HL-60/S4 treated with phorbol 12-myristate 13-acetate at 8.2 ng/mL for 4 days and 3 days (cell line): ENCODE results near the gene MAGEB1.

Experiments
- in situ Hi-C: fragments of 300-500 bp; cut with MboI; formaldehyde crosslinking; loops from 2 replicates; pipeline ENCODE4 v1.15.0; 2022; ENCODE audit warnings: low sequenced_read_pairs

The MAGEB1 gene, protein sequence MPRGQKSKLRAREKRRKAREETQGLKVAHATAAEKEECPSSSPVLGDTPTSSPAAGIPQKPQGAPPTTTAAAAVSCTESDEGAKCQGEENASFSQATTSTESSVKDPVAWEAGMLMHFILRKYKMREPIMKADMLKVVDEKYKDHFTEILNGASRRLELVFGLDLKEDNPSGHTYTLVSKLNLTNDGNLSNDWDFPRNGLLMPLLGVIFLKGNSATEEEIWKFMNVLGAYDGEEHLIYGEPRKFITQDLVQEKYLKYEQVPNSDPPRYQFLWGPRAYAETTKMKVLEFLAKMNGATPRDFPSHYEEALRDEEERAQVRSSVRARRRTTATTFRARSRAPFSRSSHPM

DNA sequence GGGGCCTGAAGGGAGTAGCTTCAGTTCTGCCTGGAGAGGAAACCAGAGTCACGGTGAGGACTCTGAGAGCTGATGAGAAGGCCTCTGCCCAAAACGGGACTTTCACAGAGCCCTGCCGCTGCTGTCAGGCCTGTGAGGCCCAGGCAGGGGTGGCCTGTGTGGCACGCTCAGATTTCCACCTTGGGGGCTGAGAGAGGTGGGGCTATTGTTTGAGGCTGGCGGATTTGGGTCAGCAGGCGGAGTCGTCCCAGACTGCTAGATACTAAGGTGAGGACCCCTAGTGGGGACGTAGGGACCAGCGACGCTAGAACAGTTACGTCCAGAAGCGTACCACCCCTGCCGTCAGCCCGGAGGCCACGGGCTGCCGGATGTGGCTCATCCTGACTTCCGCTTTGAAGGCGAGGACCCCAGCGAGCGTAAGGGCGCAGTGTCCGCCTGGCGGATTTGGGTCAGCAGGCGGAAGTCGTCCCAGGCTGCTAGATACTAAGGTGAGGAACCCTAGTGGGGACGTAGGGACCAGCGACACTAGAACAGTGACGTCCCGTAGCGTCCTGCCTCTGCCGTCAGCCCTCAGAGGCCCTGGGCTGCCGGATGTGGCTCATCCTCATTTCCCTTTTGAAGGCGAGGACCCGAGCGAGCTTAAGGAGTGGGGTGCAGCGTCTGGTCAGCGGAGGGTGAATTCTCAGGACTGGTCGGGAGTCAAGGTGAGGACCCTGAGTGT is at the start of gene MAGEB1:
Gene MAGEB1 (plus strand): TSS at position 378 of the 721 bp plus-strand sequence. CDS start 3,348 bp downstream, outside the sequence.
- in situ Hi-C loops: no loop called here

DNA sequence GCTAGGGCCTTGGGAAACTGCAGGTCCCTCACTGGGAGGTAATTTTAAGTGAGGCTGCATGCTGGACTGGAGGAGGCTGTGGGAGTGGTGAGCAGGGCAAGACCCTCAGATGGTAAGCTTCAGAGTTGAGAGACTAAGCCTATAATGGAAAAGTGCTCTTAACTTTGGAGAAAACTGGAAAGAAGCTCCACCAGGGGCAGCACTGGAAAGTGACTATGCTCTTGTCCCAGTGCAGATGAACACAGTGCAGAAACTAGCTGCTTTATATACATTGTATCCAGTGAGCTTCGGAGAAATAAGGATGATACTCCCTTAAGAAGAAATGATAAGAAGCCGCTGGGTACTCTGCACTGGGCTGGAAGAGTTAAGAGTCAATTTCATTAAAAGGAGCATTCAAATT is 34.8 kb upstream of the MAGEB1 start:
- in situ Hi-C loops: no loop called here

DNA sequence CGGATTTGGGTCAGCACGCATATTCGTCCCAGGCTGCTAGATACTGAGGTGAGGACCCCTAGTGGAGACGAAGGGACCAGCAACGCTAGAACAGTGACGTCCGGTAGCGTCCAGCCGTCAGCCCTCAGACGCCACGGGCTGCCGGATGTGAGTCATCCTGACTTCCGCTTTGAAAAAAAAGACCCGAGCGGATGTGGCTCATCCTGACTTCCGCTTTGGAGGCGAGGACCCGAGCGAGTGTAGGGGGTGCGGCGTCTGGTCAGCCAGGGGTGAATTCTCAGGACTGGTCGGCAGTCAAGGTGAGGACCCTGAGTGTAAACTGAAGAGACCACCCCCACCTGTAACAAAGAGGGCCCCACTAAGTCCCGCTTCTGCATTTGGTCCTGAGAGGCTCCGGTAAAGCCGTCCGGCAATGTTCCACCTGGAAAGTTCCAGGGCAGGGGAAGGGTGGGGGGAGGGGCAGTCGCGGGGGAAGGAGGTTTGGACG is 31.5 kb upstream of the MAGEB1 start, which contains the start of gene MAGEB2:
Gene MAGEB2 (plus strand): TSS at position 207 of the 487 bp plus-strand sequence. CDS start 3,018 bp downstream, outside the sequence.
- in situ Hi-C loops: no loop called here

DNA sequence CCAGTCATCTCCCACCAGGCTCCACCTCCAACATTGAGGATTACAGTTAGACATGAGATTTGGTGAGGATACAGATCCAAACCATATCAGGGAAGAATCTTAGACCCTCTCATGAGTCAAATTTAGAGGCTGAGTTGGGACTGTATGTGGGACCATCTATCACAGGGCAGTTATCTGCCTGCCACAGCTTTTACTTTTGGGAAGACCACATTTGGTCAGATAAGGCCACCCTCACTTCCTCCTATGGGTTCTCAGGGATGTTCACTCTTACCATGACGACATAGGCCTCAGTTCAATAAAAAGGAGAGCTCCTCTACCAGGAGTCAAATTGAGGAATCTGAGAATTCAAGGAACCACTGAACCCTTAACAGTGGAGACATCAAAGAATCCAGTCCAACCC is 29.5 kb upstream of the MAGEB1 start:
- in situ Hi-C loops: no loop called here

DNA sequence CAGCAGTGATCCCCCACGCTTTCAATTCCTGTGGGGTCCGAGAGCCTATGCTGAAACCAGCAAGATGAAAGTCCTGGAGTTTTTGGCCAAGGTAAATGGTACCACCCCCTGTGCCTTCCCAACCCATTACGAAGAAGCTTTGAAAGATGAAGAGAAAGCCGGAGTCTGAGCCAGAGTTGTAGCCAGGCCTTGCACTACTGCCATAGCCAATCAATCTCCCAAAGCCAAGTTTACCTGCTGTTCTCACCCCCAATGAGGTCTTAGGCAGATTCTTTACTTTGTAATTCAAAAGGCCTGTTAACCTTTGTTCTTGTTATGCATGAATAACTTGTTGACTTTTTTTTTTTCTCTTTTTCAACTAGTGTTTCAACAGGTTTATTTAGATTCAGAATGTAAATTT is 27.6 kb upstream of the MAGEB1 start:
- in situ Hi-C loops: no loop called here

DNA sequence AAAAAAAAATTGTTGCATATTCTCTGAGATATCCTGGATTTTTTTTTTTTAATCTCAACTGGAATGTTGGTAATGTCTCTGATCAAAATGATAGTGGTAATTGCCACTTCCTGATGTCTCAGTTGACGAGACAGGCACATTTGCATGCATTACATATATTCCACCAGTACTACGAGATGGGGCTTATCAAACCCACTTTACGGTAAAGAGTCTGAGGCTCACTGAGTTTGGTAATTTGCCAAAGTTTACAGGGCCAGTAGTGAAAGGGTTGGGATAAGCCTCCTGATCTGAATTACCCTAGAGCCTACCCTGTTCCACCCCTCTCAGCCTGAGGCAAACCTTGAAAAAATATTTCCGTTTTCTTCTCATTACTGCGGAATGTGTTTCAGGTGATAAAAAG is 26.3 kb upstream of the MAGEB1 start:
- in situ Hi-C loops: no loop called here

DNA sequence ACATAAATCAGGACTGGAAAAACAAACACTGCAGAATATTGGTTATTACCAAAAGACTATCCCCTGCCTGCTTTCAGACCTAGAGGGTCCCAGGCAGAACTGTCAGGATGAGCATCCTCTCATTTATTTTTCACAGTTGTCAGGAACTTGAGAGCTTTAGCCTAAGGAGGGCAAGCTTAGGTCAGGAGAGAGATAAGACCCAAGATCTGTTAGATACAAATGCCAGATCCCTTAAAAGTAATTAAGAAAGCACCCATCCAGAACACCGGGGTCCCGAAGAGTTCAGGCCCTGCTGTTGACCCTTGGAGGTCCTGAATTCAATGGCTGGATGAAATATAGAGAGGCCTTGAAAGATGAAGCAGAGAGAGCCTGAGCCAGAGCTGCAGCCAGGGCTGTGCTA is 22.4 kb upstream of the MAGEB1 start:
- in situ Hi-C loops: no loop called here

DNA sequence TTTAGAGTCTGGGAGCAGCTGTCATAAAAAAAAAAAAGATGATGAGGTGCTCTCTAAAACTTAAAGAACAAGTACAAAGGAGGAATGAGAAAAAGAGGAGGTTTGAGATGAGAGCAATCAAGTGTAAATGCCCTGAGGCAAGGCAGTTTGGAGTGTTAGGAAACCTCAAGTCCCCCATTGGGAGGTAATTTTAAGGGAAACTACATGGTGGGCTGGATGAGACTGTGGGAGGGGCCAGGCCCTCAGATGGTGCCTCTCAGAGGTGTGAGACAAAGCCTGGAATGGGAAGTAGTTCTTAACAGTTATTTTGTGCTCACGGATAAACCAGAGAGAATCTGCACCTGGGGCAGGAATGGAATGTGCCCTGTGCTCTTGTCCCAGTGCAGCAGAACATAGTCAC is 18.4 kb upstream of the MAGEB1 start:
- in situ Hi-C loops: no loop called here

DNA sequence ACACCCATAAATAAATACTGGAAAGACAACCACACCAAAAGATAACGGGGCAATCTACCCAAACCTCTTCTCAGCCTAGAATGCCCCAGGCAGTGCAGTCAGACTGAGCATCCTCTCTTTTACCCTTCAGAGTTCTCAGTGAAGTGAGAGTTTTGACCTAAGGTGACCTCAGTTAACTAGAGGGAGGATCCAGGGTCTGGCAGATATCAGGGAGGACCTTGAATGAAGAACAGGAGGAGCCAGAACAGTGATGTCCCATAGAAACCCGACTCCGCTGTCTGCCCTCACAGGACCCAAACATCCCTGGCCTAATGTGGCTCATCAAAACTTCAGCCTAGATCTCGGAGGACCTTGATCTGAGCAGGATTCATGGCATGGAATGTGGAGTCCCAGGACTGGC is 16.6 kb upstream of the MAGEB1 start, which contains the start of gene MAGEB3:
Gene MAGEB3 (plus strand): TSS at position 263 of the 400 bp plus-strand sequence. CDS start 5,268 bp downstream, outside the sequence.
- in situ Hi-C loops: no loop called here

DNA sequence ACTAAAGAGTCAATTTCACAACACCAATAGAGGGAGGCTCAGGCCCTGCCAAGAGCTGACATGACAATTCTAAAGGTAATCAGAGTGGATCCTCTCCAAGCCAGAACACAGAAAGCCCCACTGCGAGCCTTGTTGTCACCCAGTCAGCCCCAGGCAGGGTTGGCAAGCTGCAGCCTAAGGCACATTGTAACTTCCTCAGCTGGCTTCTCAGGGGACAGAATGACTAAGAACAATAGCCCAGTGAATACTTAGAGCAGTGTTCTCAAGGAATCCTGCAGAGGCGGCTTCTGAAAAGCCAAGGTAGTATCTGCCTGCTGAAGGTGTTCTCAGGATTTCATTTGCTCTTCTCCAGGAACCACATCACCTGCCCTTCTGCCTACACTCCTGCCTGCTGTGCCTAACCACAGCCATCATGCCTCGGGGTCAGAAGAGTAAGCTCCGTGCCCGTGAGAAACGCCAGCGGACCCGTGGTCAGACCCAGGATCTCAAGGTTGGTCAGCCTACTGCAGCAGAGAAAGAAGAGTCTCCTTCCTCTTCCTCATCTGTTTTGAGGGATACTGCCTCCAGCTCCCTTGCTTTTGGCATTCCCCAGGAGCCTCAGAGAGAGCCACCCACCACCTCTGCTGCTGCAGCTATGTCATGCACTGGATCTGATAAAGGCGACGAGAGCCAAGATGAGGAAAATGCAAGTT is 5.1 kb upstream of the MAGEB1 start, which contains the start of gene MAGEB4:
Gene MAGEB4 (plus strand): TSS at position 277 of the 692 bp plus-strand sequence. CDS start 136 bp downstream, at position 413.
- in situ Hi-C loops: no loop called here

DNA sequence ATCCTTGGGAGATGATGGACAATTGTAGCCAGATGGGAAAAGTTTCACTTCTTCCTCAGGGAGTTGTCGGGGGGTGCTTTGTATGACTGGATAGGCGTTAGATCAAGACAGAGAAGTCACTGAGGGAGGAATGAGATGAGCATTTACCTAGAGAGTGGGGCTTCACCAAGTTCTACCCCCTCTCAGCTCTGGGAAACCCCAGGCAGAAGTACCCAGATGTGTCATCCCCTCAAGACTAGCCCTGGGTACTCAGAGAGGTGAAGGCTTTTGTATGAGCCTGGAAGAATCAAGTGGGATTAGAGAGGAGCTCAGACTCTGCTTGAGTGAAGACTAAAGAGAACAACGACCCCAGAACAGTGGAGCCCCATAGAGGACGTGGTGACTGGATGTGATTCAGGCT is 1.9 kb downstream of the MAGEB1 start:
- in situ Hi-C loops: no loop called here

DNA sequence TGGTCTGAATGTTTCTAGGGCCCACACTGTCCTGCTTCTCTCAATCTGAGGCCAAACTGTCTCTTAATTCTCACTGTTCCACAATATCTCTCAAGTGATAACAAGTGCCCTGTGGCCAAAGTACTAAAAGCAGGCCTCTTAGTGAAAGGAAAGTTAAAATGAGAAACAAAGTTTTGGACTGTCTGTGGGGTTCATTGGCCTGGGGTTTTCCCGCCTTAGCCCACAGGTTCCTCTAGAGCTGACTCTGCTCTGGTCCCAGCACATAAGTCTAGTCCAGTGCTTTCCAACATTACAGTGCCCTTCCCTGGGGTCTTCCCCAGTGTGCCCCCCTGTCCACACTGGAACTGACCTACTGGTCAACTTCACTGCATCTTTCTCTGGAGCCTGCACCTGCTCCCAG is 6.3 kb downstream of the MAGEB1 start:
- in situ Hi-C loops: no loop called here

DNA sequence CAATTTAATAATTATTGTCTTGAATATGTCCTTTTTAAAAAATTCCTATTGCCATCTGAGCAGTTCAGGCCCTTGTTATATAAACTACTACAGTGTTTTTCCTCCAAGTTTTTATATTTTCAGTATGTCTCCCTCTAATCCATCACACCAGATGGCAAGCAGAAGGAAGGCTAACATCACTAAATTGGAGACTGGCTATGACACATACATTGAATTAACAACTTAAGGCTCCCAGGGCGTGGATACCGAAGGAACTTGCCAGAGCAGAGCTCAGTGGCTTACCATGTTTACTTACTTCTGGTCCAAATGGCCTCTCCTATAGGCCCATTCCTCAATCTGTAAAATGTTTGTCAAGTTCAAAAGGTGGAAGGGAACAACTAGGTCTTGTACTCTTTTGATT is 13.0 kb downstream of the MAGEB1 start:
- in situ Hi-C loops: no loop called here

DNA sequence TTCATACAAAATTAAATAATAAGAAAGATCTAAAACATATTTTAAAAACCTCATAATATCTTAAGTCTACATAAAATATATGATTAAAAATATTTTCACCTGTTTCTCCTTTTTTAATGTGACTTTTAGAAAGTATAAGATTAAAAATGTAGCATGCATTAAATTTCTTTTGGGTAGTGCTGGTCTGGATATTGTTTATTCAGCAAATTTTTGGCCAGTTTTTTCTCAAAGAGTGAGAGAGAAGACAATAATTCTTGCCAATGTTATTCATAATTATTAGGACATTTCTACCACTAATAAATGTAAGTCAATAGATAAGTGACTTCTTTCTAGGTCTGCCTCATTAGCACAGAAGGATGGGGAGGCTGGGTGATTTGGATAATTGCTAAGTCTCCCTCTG is 14.1 kb downstream of the MAGEB1 start:
- in situ Hi-C loops: no loop called here

DNA sequence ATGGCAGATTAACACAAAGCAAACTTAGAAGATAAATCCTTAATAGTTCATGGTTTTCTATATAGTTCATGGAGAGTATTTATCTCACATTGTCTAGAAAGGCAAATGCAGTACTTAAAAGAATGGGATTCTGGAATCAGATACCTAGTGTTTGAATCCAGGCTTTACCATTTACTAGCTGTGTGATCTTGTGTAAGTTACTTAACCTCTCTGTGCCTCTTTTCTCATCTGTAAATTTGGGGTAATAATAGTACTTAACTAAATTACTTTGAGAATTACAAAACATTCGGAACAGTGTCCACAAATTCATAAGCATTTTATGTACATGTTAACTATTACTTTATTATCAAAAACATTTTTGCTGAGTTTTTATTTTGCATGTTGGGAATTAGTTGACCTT is 15.8 kb downstream of the MAGEB1 start:
- in situ Hi-C loops: no loop called here

DNA sequence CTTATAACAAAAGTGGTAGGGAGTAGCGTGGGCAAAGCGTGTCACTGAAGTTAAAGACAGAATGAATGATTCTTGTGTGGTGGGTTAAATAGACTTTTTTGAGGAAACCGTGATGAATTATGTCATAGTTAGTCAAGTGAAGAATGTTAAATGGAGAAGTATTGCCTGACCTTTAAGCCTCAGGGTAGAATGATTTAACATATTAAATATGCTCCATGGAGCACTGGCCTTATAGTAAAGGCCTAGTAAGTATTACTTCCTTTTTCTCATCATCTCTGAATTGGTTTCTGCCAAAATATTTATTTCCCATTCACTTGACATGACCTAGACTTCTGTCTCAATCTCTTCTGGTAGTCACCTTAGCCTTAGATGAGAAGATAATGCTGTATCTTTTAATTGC is 23.7 kb downstream of the MAGEB1 start:
- in situ Hi-C loops: no loop called here

DNA sequence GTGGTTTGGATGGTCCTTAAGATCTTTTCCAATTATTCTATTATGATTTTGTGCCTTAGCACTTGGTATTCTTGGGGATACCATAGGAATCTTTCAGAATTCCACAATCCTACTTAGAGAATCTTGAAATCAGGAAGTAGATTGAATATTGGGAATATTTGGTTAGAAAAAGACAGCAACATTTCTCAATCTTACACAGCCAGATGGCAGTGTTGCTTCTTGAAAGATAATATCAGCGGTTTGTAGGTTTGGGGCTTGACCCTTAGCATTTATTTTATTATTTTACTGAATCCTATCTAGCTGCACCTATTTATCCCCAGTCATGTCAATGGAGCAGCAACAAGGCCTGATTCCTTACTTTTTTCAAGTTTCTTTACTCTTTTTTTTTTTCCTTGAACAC is 28.6 kb downstream of the MAGEB1 start:
- in situ Hi-C loops: no loop called here

DNA sequence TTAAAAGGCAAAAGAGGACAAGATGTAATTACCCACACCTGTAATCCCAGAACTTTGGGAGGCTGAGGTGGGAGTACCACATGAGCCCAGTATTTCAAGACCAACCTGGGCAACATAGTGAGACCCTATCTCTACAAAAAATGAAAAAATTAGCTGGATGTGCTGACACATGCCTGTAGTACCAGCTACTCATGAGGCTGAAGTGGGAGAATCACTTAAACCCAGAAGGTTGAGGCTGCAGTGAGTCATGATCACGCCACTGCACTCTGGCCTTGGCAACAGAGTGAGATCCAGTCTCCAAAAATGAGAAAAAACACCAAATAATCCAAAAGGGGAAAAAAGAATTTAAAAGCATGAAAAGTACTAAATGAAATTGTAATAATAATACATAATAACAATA is 31.4 kb downstream of the MAGEB1 start:
- in situ Hi-C loops: no loop called here

DNA sequence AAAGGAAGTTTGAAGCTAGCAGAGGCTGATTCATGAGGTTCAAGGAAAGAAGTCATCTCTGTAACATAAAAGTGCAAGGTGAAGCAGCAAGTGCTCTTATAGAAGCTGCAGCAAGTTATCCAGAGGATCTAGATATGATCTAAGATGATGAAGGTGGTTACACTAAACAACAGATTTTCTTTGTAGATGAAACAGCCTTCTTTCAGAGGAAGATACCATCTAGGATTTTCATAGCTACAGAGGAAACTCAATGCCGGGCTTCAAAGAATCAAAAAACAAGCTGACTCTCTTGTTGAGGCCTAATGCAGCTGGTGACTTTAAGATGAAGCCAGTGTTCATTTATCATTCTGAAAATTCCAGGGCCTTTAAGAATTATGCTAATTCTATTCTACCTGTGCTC is 33.5 kb downstream of the MAGEB1 start:
- in situ Hi-C loops: no loop called here

DNA sequence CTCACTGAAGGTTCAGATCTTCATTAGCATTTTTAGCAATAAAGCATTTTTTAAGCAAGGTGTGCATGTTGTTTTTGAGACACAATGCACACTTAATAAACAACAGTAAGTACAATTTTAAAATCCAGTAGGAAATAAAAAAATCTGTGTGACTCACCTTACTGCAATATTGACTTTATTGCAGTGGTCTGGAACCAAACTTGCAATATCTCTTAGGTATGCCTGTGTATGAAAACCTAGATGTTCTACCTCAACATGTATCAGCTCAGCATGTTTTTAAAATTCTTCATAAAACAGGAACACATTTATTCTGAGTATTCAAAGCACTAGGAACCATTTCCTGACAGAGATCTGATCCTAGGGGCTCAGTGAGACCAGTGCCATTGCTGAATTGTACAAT is 35.6 kb downstream of the MAGEB1 start:
- in situ Hi-C loops: no loop called here

DNA sequence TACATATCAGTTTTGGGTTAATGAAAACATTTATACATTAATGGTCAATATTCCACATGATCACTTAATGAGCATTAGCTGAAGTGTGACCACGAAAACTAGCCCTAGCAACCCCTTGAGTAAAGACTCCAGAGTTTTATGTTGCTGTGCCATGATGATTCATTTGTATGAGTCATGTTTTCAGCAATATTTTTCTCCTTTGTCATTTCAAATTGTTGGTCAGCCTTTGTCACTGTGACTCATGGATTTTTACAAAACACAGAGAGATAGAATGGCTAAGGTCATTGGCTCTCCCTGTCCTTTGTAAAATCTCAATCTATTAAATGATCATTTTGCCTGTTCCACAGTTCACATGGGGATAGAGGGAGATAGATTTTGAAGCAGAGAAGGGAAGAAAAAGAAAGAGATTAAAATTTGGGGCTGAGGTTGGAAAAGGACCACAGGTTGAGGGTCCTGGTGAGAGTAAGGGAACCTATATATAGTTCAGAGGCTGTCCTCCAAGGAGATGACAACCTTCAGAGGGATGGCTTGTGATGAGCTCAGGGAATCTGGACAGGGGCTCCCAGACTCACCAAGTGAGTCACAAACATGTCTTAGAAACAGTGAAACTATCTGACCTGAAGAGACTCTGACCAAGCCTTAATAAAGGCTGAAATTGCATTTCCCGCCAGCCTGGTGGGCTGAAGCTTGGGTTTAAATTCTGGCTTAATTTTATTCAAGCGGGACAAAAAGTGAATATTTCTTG is 36.7 kb downstream of the MAGEB1 start:
- in situ Hi-C loops: no loop called here
